Transverse colon (tissue), 4 donors: ENCODE results near the gene FNBP1. TPM values are rescaled to one million over a fixed set of nuclear protein-coding genes. Genes with fewer than 3 reads are reported as not detected.
A peak's percentile ranks its signal among the peaks of the same experiment; 100 is the strongest.

Experiments
- DNase-seq: peaks from one replicate; pipeline ENCODE4 v3.0.0-alpha.2; 2019
- H3K27ac ChIP-seq, 4 donors: fragments of 200-600 bp; sonication (generic); 2 replicates each; pipeline ENCODE4 v1.5.1; 2016 to 2018; ENCODE audit warnings: inconsistent platforms in 4 of 4
- H3K27me3 ChIP-seq: fragments of 200-600 bp; sonication (generic); 2 replicates; pipeline ENCODE4 v1.5.1; 2017; ENCODE audit warnings: inconsistent platforms
- H3K36me3 ChIP-seq, 4 donors: fragments of 200-600 bp; sonication (generic); 2 replicates each; pipeline ENCODE4 v1.5.1; 2017 to 2019; ENCODE audit warnings: inconsistent platforms in 4 of 4
- H3K4me1 ChIP-seq, 4 donors: fragments of 200-600 bp; sonication (generic); 2 replicates each; pipeline ENCODE4 v1.5.1; 2017 to 2020; ENCODE audit warnings: inconsistent platforms in 4 of 4
- H3K4me3 ChIP-seq, 4 donors: fragments of 200-600 bp; sonication (generic); 1 replicate in 1 of 4; 2 replicates in 3 of 4; pipeline versions ENCODE4 v1.5.1 to v1.6.1; 2017 to 2019; ENCODE audit warnings: inconsistent platforms in 4 of 4
- H3K9me3 ChIP-seq, 2 donors: fragments of 200-600 bp; sonication (generic); 2 replicates each; pipeline ENCODE4 v1.5.1; 2017 to 2019; ENCODE audit warnings: inconsistent platforms in 2 of 2
- CTCF ChIP-seq, 5 experiments: fragments of 200-600 bp in 3 of 5; fragments of 450-650 bp in 2 of 5; sonication (generic) in 3 of 5; IDR thresholded peaks; 1 replicate in 2 of 5; 2 replicates in 3 of 5; pipeline ENCODE4 v1.5.1; 2016 to 2017; ENCODE audit warnings: antibody characterized with exemption in 5 of 5, inconsistent platforms in 3 of 5, mild to moderate bottlenecking in 2 of 5, moderate library complexity in 1 of 5
- EP300 ChIP-seq: sonication (generic); formaldehyde crosslinking; IDR thresholded peaks from one replicate; pipeline ENCODE4 v1.6.1; 2017; ENCODE audit warnings: antibody characterized with exemption, low read depth
- POLR2A ChIP-seq: fragments of 450-650 bp; IDR thresholded peaks from one replicate; pipeline ENCODE4 v1.6.1; 2016; ENCODE audit warnings: antibody characterized with exemption, mild to moderate bottlenecking, moderate library complexity
- POLR2AphosphoS5 ChIP-seq, 3 donors: sonication (generic); formaldehyde crosslinking; IDR thresholded peaks; one replicate each; pipeline ENCODE4 v1.6.1; 2016; ENCODE audit warnings: antibody characterized with exemption in 3 of 3
- WGBS, 2 donors: methylation state at CpG; one replicate each; pipeline ENCODE4 v1.1.5; 2018; ENCODE audit warnings: low coverage in 1 of 2; 5-methylcytosine and 5-hydroxymethylcytosine counted together
- in situ Hi-C, 4 donors: fragments of 200-750 bp; cut with MboI; loops; one replicate each; pipeline versions ENCODE4 v1.15.0 to v1.15.1; 2017; ENCODE audit warnings: low sequenced_read_pairs in 3 of 4, low pct_ligation_motif_present in 1 of 4, low pct_unique_long_range_greater_than_20kb in 1 of 4
- intact Hi-C: fragments of 100-400 bp; cut with DNase I; formaldehyde crosslinking; loops from one replicate; pipeline ENCODE4 v1.15.1; 2023; ENCODE audit warnings: low total_unique reads
- total RNA-seq, 4 donors: library from RNA; depleted of rRNA; stranded (reverse); fragments of >200 nt; gene quantifications; one replicate each; pipeline ENCODE4 v1.1.0, GENCODE V29; 2016

Gene FNBP1
- total RNA-seq, 4 donors from 2014 or later, result 38.5 to 114 (median 62.9) TPM

GRCh38 chr9:129885018-129885669 lies 157.8 kb downstream of the FNBP1 start:
- Histone ChIP-seq H3K9me3 (no peaks in the 10 kb centered on the region), H3K27me3 (no peaks in the 10 kb centered on the region), H3K4me1 (peaks cover 23 to 59% (median 37%) of the 10 kb centered on the region in 4 donors), H3K36me3 (no peaks in the 10 kb centered on the region), H3K27ac (peak overlapping the region; percentile 85 to 90 (median 87)), H3K4me3 (peak overlapping the region in 3 of 4 donors; percentile 23 to 53 (median 25))
- 28% methylated on average over 19 of the region's 27 CpGs; no CpG with 5 or more reads in 1 of the 2 donors for WGBS, 2 donors
- in situ Hi-C loops (loop anchor here in 3 of 4 donors (25.0 kb wide), 2 partner anchors 152 to 352 kb away; partner anchors contain the start of gene FNBP1 (in 2 of the 3)), intact Hi-C loops (loop anchor here (2.0 to 10.0 kb wide), 2 partner anchors 160 to 350 kb away; no protein-coding TSS in a partner anchor)
- peak; percentile 72 for DNase-seq
- TF ChIP-seq EP300 (no peak), POLR2AphosphoS5 (IDR thresholded peaks at IDR 0.05) (no peak), POLR2A (no peak), CTCF (IDR thresholded peaks at IDR 0.05) (peak in 3 of 5 experiments; percentile 15 to 41 (median 26))

- Histone ChIP-seq H3K27ac (peak overlapping the region; percentile 85 to 90 (median 87)), H3K4me1 (peaks cover 23 to 54% (median 37%) of the 10 kb centered on the region in 4 donors), H3K4me3 (peak overlapping the region in 3 of 4 donors; percentile 23 to 53 (median 25)), H3K36me3 (no peaks in the 10 kb centered on the region), H3K9me3 (no peaks in the 10 kb centered on the region), H3K27me3 (no peaks in the 10 kb centered on the region)
- WGBS, 2 donors, result 0 to 3% methylated on average over 1 to 21 of the region's 24 CpGs
- peak; percentile 96 for DNase-seq
- intact Hi-C loops, result loop anchor here (2.0 to 10.0 kb wide), 2 partner anchors 160 to 350 kb away; no protein-coding TSS in a partner anchor
- in situ Hi-C loops, result loop anchor here in 3 of 4 donors (25.0 kb wide), 2 partner anchors 153 to 353 kb away; partner anchors contain the start of gene FNBP1 (in 2 of the 3)
- no peak for TF ChIP-seq CTCF (IDR thresholded peaks at IDR 0.05)
- peak; percentile 58 to 82 (median 72) for TF ChIP-seq POLR2AphosphoS5 (IDR thresholded peaks at IDR 0.05)
- peak; percentile 63 for TF ChIP-seq POLR2A
- TF ChIP-seq EP300, result no peak
Measured at GRCh38 chr9:129884220-129885017, 158.6 kb downstream of the FNBP1 start.

- Histone ChIP-seq H3K4me3 (no peak overlapping the region), H3K4me1 (peaks cover 23 to 37% (median 30%) of the 10 kb centered on the region in 4 donors), H3K27ac (peak overlapping the region in 2 of 4 donors; percentile 35 to 37), H3K27me3 (no peaks in the 10 kb centered on the region), H3K36me3 (no peaks in the 10 kb centered on the region), H3K9me3 (no peaks in the 10 kb centered on the region)
- in situ Hi-C loops, result loop anchor here in 3 of 4 donors (25.0 kb wide), 2 partner anchors 156 to 356 kb away; partner anchors contain the start of gene FNBP1 (in 2 of the 3)
- 91% methylated on average over 19 of the region's 19 CpGs; no CpG with 5 or more reads in 1 of the 2 donors for WGBS, 2 donors
- intact Hi-C loops, result loop anchor here (10.0 kb wide), 1 partner anchor 353 kb away; no protein-coding TSS in a partner anchor
- no peak for DNase-seq
- TF ChIP-seq POLR2AphosphoS5 (IDR thresholded peaks at IDR 0.05) (no peak), EP300 (no peak), POLR2A (no peak), CTCF (IDR thresholded peaks at IDR 0.05) (no peak)
Measured at GRCh38 chr9:129881547-129882324, 161.3 kb downstream of the FNBP1 start.
